Activated CD8-positive, alpha-beta memory T cell treated with anti-CD3 and anti-CD28 coated beads for 24 hours (primary cell): ENCODE data around the gene DVL1.

Source experiments
- DNase-seq: peaks from one replicate; pipeline ENCODE4 v3.0.0-alpha.2; 2020

The DVL1 gene

DNA sequence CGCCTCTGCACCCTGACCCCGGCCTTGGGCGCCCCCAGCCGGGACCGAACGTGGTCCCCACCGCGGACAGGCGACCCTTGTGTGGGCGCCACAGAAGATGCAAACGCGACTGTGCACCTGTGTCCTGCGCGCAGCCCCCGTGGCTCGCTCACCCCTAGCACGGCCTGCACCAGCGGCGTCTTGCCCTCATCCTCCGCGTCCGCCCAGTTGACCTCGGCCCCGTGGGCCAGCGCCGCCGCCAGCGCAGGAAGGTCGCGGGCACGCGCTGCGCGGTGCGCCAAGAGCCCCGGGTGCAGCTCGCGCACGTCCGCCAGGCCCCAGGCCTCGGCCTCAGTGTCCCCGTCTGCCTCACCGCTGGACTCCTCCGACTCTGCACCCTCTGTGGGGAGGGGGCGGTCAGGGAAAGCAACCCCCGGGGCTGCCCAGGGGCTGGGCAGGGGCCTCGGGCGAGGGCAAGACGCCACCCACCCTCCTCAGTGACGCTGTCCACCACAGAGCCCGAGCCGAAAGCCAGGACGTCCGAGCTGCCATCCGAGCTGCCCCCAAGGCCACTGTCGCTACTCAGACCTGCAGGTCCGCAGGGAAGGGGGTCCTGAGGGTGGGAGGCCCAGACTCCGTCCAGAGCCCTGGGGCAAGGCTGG, 54.8 kb downstream of the DVL1 start:
- no peak for DNase-seq

DNA sequence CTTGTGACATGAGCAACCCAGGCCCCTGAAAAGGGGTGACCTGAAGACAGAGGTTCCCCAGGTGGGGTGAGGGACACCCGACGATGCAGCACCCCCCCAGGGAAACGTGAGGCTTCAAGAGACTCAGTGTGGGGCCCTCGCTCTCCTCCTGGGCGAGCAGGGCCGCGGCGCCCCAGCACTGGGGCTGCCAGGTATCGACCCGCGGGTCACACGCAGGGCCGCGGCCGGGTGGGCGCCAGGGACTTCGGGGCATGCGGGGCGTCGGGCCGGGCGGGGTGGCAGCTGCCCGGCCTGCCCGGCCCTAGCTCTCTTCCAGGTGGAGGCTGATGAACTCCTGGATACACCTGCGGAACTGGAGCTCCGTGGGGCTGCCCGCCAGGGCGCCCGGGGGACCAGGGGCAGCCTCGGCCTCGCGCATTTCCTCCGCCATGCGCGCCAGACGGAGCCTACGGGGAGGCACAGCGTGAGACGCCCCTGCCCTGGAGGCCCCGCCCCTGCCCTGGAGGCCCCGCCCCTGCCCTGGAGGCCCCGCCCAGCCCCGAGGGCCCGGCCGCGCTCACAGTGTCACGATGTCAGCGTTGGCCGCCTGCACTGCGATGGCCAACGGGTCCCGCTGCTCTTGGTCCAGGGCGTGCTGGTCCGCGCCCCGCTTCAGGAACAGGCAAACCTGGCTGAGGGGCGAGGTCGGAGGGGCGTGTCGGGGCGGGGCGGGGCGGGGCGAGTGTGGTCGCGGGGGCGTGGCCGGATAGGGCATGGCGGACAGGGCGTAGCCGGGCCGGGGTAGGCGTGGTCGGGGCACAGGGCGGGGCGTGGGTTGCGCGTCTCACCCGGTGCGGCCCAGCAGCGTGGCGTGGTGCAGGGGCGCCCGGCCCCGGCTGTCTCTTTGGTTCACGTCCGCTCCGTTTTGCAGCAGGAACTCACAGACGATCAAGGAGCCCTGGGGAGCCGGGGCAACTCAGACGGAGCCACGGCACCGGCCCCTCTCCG, 55.7 kb downstream of the DVL1 start:
- no peak for DNase-seq

DNA sequence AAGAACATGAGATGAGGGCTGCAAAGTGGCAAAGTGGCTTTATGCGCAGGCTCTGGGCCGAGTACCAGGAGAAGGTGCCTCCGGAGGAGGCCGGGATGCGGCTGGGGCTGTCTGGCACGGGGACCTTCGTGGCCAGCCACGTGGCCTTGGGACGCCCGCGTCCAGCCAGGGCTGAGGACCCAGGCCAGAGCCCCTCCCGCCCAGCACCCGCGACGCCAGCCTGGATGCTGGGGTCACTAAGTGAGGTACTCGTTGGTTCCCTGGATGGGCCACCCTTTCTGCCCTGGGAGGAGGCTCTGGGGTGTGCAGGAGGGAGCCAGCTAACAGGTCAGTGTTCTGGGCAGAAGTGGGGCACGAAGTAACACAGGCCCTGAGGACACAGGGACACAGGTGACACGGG, 56.4 kb downstream of the DVL1 start:
- no peak for DNase-seq

GRCh38 chr1:1292442-1292779, 56.8 kb downstream of the DVL1 start:
- DNase-seq = no peak

DNA sequence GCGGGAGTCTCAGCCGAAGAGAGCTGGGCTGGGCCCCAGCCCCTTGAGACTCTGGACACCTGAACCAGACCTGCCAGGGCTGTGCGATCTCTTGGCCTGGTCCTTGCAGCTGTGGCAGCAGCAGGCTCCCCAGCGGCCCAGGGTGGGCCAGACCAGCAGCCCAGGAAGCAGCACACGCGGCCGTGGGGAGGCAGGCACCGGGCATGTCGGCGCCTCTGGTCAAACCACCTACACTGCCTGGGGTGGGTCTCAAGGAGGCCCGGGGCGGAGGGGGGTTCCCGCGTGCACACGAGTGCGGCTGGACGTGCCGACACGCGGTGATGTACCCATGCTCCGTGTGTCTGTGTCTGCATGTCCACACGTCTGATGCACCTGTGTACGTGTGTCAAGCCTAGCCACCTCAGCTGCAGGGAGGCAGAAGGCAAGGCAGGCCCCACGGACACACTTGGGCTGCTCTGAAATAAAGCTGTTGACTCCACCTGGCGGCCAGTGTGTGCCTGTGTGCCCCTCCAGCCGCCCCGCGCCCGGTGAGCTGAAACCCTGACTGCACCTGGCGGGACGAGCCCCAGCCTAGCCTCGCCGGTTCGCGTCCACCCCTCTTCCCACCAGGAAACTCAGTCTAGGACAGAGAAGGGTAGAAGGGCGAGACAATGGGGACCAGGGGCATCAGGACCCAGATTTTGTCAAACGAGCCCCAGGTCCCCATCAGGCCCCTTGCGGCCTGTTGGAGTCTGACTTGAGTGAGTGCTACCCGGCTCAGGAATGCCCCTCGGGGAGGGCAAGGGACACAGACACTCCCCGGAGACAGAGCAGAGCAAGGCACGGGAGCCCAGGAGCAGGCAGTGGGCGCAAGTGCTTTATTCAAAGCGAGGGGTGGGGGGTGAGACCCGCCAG, 57.4 kb downstream of the DVL1 start:
- peak; percentile 82 for DNase-seq

GRCh38 chr1:1291023-1291528, 58.1 kb downstream of the DVL1 start:
- no peak for DNase-seq

DNA sequence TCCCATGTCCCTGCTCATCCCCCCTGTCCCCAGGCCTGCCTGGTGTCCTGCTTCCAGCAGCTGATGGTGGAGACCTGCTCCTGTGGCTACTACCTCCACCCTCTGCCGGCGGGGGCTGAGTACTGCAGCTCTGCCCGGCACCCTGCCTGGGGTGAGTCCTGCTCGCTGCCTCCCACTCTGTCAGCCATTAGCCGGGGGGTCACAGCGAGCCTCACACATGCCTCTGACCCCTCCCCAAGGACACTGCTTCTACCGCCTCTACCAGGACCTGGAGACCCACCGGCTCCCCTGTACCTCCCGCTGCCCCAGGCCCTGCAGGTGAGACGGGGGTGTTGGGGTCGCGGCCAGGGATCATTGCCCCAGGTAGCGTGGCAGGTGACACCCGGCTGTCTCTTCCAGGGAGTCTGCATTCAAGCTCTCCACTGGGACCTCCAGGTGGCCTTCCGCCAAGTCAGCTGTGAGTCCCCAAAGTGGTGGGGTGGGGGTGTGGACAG, 58.9 kb downstream of the DVL1 start:
- DNase-seq = peak; percentile 80

- DNase-seq = no peak
These were observed 61.7 kb downstream of the DVL1 start for GRCh38 chr1:1287288-1288110.

DNA sequence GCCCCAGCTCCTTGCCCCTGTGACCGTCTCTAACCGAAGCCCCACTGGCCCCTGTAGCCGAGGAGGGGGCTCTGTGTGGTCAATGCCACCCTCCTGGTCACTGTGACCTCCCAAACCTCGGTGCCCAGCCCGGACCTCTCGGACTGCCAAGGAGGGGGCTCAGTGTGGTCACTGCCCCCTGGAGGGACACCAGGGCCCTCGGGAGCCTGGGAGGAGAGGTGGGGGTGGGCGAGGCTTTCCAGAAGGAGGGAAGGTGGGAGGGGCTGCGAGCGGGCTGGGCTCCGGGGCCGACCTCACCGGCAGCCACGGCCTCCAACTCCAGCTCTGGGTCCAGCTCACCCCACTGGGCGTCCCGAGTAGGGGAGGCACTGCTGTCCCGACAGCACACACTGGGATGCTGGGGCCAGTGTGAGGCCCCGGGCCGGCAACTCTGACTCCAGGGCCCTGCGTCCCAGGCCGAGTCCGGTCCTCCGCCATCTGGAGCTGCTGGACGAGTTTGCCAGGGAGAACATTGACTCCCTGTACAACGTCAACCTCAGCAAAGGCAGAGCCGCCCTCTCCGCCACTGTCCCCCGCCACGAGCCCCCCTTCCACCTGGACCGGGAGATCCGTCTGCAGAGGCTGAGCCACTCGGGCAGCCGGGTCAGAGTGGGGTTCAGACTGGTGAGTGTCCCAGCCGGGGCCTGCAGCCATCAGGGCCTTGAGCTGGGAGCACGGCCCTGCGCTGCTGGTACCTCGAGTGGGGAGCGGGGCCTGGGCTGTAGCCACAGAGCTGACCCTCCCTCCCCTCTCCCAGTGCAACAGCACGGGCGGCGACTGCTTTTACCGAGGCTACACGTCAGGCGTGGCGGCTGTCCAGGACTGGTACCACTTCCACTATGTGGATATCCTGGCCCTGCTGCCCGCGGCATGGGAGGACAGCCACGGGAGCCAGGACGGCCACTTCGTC, 62.6 kb downstream of the DVL1 start:
- DNase-seq = no peak

DNA sequence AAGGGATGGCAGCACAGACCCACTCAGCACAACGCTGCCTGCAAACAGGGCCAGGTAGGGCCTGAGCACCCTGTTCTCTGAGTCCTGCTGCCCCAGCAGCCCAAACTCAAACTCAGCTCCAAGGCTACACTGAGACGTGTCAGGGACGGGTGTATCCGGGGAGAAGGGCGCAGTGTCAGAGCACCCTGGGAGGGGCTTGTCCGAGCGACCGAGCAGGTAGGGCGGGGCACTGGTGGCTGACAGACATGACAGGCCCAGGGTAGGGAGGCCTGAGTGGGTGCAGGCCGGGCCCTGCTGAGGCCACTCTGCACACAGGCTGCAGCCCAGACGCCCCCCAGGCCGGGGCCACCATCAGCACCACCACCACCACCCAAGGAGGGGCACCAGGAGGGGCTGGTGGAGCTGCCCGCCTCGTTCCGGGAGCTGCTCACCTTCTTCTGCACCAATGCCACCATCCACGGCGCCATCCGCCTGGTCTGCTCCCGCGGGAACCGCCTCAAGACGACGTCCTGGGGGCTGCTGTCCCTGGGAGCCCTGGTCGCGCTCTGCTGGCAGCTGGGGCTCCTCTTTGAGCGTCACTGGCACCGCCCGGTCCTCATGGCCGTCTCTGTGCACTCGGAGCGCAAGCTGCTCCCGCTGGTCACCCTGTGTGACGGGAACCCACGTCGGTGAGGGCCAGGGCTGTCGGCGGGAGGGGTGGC, 63.5 kb downstream of the DVL1 start:
- DNase-seq = no peak
